ENCODE measurements around the gene CEP192.

Gene CEP192

DNA sequence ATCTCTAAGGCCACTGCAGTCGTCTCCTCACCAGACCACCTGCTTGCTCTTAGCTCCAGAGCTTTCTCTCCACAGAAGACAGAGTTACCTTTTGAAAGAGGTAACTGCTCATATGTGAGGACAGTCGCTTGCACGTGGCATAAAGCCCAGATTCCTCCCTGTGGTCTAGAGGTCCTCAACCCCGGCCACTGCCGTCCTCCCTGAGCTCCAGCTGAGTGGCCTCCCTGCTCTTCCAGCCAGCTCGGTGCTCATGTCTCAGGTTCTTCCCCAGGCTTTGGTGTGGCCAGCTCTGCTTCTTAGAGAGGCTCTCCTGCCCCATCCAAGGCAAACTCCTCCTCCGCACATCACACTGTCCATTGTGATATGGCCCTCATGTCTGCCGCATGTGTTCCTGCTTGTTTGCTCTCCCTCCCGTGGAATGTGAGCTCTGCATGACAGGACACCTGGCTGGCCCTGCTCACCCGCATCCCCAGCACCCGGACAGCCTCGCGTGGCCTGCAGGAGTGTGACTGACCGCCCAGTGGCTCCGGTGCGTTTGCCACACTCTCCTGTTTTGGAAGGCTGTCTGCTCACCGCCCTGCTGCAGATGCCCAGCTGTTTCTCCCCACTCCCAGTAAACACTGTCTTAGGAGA lies 135.9 kb downstream of the CEP192 start:
- TF ChIP-seq, protein P1, sequence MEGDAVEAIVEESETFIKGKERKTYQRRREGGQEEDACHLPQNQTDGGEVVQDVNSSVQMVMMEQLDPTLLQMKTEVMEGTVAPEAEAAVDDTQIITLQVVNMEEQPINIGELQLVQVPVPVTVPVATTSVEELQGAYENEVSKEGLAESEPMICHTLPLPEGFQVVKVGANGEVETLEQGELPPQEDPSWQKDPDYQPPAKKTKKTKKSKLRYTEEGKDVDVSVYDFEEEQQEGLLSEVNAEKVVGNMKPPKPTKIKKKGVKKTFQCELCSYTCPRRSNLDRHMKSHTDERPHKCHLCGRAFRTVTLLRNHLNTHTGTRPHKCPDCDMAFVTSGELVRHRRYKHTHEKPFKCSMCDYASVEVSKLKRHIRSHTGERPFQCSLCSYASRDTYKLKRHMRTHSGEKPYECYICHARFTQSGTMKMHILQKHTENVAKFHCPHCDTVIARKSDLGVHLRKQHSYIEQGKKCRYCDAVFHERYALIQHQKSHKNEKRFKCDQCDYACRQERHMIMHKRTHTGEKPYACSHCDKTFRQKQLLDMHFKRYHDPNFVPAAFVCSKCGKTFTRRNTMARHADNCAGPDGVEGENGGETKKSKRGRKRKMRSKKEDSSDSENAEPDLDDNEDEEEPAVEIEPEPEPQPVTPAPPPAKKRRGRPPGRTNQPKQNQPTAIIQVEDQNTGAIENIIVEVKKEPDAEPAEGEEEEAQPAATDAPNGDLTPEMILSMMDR (IDR thresholded peaks at IDR 0.05; ENCODE audit: low read depth, low read length, missing control alignments), result no peak
- H3K4me3 ChIP-seq (ENCODE audit: low read depth, low read length), result no peak overlapping the region
- no peak for DNase-seq (ENCODE audit: low read depth)
- in situ Hi-C loops (cut with HindIII; ENCODE audit: low sequenced_read_pairs), result no loop called here

DNA sequence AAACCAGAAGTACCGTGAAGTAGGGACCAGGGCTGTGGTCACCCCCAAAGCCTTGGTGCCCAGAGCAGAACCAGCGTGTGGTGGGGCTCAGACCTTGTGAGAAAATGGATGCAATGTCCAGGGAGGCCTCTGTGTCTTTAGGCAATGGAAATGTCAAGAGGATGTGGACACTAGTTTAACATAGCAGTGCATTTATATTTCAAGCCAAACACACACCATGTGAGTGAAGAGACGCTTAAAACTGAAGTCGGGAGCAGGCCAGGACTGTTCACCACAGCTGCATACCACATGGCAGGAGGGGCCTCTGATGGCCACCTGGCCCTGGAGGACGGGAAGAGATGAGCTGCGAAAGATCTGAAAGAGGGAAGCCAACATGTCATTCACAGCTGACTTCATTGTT lies 140.1 kb downstream of the CEP192 start:
- TF ChIP-seq, protein P1 (IDR thresholded peaks at IDR 0.05; ENCODE audit: low read depth, low read length, missing control alignments), result no peak
- in situ Hi-C loops (cut with HindIII; ENCODE audit: low sequenced_read_pairs), result no loop called here
- H3K4me3 ChIP-seq (ENCODE audit: low read depth, low read length), result no peak overlapping the region
- DNase-seq (ENCODE audit: low read depth), result no peak

DNA sequence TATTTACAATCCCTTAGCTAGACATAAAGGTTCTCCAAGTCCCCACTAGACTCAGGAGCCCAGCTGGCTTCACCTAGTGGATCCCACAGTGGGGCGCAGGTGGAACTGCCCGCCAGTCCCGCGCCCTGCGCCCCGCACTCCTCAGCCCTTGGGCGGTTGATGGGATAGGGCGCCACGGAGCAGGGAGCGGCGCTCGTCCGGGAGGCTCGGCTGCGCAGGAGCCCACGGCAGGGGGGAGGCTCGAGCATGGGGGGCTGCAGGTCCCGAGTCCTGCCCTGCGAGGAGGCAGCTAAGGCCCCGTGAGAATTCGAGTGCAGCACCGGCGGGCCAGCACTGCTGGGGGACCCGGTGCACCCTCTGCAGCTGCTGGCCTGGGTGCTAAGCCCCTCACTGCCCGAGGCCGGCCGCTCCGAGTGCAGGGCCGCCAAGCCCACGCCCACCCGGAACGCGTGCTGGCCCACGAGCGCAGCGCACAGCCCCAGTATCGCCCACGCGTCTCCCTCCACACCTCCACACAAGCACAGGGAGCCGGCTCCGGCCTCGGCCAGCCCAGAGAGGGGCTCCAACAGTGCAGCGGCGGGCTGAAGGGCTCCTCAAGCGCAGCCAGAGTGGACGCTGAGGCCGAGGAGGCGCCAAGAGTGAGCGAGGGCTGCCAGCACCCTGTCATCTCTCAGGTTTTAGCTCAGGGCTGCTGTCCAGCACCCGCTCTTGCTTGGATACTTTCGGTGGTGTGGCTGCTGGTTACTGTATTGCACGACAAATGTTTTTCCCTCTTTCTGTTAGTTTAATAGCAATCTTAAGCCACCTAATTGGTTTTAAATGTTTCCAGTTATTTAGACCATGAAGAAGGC lies 143.6 kb downstream of the CEP192 start:
- DNase-seq (ENCODE audit: low read depth), result no peak
- in situ Hi-C loops (cut with HindIII; ENCODE audit: low sequenced_read_pairs), result no loop called here
- TF ChIP-seq, protein P1 (IDR thresholded peaks at IDR 0.05; ENCODE audit: low read depth, low read length, missing control alignments), result no peak
- no peak overlapping the region for H3K4me3 ChIP-seq (ENCODE audit: low read depth, low read length)

DNA sequence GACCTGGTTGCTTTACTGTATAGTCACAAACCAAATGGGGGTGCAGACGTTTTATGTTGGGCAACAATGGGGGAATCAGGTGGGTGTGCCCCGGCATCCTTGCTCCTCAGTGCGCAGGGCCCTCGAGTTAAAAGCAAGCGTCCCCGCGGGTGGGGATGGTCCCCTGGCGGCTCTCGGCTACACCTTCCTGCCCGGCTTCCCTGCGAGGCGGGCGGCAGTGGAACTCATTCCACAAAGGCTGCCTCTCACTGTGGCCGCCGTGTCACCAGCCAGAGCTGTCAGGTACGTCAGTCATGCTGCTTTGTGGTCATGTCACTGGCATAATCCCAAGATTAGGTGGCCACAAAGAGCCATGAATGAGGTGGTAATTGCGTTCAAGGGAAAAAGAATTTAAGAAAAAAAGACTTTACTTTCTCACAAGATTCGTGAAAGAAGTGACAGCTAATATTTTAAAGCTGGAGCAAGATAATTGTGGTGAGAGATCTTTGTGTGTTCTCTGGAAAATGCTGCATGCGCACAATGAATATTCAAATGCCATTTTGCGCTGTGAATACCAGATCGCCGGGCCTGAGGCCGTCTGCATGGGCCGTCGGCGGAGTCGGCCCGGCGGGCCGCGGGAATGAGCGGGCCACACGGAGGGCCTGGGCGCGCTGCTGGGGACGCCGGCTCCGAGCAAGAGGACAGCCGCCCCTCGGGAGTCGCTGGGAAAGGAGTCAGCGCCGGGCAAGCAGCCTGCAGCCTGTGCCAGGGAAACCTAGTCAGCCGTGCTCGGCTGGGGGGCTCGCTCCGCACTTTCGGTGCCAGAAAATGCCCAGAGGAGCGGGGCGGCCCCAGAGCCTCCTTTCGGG lies 145.1 kb downstream of the CEP192 start:
- peak; percentile 32 for DNase-seq (ENCODE audit: low read depth)
- in situ Hi-C loops (cut with HindIII; ENCODE audit: low sequenced_read_pairs), result no loop called here

DNA sequence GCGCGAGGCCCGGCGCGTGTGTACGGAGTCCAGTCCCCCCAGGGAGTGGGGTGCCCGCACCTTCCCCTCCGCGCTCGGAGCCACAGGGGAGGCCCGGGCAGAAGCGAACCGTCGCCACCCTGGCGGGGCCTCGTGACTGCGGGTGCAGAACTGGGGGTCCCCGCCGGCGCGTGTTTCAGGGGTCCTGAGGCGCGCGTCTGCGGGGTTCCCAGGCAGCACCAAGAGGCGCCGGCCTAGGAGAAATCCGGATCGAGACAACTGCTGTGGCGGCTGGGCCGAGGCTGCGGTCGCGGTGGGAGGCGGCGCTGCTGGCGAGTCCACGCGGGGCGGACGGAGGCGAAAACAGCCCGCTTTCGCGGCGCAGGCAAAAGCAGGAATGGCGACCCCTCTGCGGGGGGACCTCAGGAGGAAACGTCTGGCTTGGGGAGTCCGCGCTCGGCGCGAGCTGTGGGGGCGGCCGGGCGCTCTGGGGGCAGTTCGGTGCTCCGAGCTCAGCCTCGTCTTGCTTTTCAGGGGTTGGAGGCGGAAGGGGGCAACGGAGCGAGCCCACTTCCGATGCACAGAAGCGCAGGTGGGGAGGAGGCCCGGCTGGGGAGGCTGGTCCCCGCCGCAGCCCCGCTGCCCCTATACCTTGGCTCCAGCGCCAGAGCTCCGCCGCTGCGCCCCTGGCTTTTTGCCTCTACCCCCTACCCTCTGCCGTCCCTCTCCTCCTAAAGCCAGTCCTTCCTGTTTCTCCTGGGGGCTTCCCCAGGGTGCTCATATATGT lies 145.9 kb downstream of the CEP192 start:
- TF ChIP-seq, protein P1 (IDR thresholded peaks at IDR 0.05; ENCODE audit: low read depth, low read length, missing control alignments), result no peak
- peak overlapping the region; percentile 49 for H3K4me3 ChIP-seq (ENCODE audit: low read depth, low read length)
- in situ Hi-C loops (cut with HindIII; ENCODE audit: low sequenced_read_pairs), result no loop called here
- DNase-seq (ENCODE audit: low read depth), result no peak

More for the DNA sequence above, 145.1 kb downstream of the CEP192 start:
- H3K4me3 ChIP-seq (ENCODE audit: low read depth, low read length), result peak overlapping the region; percentile 49
- TF ChIP-seq, protein P1 (IDR thresholded peaks at IDR 0.05; ENCODE audit: low read depth, low read length, missing control alignments), result no peak
